H1 (cell line): ENCODE data around the gene COMT. TPM values are rescaled to one million over a fixed set of nuclear protein-coding genes. Genes with fewer than 3 reads are reported as not detected.

ENCODE experiments used
- CTCF ChIA-PET: fragments of 300-600 bp; sonication (Branson Sonifier 250); formaldehyde crosslinking; loops from one replicate; lab custom pipeline; 2021; ENCODE audit not compliant: partially characterized antibody; lab: Charles Lee
- POLR2A ChIA-PET: fragments of 300-600 bp; sonication (Branson Sonifier 250); formaldehyde crosslinking; loops from one replicate; lab custom pipeline; 2021; ENCODE audit warnings: inconsistent platforms; ENCODE audit not compliant: partially characterized antibody; lab: Charles Lee
- DNase-seq, 2 experiments: peaks; one replicate each; pipeline versions ENCODE4 v3.0.0 to v3.0.0-alpha.2; 2010 to 2022; ENCODE audit warnings: low spot score in 2 of 2, low read depth in 1 of 2, mixed read lengths in 1 of 2
- FAIRE-seq: peaks from 2 replicates; lab custom pipeline; 2011; peaks lifted over from hg19 to GRCh38; lab: Jason Lieb, UNC
- H2AFZ ChIP-seq: 2 replicates; pipeline ENCODE4 v1.8.1; 2012; ENCODE audit warnings: low read length, inconsistent platforms
- H2AK5ac ChIP-seq: 2 replicates; pipeline ENCODE4 v1.6.1; 2013; ENCODE audit warnings: low read depth, low read length
- H2BK120ac ChIP-seq: replicated peaks from 2 replicates; pipeline ENCODE3; 2013; ENCODE audit warnings: low read depth, low read length, inconsistent platforms
- H2BK12ac ChIP-seq: 2 replicates; pipeline ENCODE4 v1.6.1; 2013; ENCODE audit warnings: low read depth, low read length
- H2BK15ac ChIP-seq: 2 replicates; pipeline ENCODE4 v1.6.1; 2013; ENCODE audit warnings: low read length
- H2BK20ac ChIP-seq: 2 replicates; pipeline ENCODE4 v1.6.1; 2013; ENCODE audit warnings: low read length
- H2BK5ac ChIP-seq: 2 replicates; pipeline ENCODE4 v1.6.1; 2013; ENCODE audit warnings: low read depth, low read length
- H3K14ac ChIP-seq: 2 replicates; pipeline ENCODE4 v1.6.1; 2013; ENCODE audit warnings: inconsistent platforms; ENCODE audit not compliant: insufficient read length
- H3K18ac ChIP-seq: 2 replicates; pipeline ENCODE4 v1.6.1; 2013; ENCODE audit warnings: low read length; ENCODE audit errors: extremely low read depth
- H3K23ac ChIP-seq: 2 replicates; pipeline ENCODE4 v1.6.1; 2013; ENCODE audit warnings: inconsistent platforms; ENCODE audit not compliant: insufficient read length
- H3K23me2 ChIP-seq: 2 replicates; pipeline ENCODE4 v1.6.1; 2013; ENCODE audit warnings: low read depth, low read length
- H3K27ac ChIP-seq: 2 replicates; pipeline ENCODE4 v1.6.1; 2011; ENCODE audit warnings: low read depth, low read length, inconsistent platforms
- H3K27me3 ChIP-seq, 4 experiments: replicated peaks in 1 of 4; 1 replicate in 1 of 4; 2 replicates in 3 of 4; pipeline versions ENCODE4 v1.6.1 to v1.8.1; 2011 to 2013; ENCODE audit warnings: low read length in 3 of 4, mild to moderate bottlenecking in 3 of 4, inconsistent platforms in 2 of 4, mixed read lengths in 2 of 4, moderate library complexity in 1 of 4; ENCODE audit not compliant: control insufficient read depth in 3 of 4, insufficient read depth in 3 of 4; ENCODE audit errors: extremely low read depth in 1 of 4
- H3K36me3 ChIP-seq, 4 experiments: 2 replicates each; pipeline versions ENCODE4 v1.6.1 to v1.8.1; 2011 to 2013; ENCODE audit warnings: mild to moderate bottlenecking in 4 of 4, low read length in 3 of 4, moderate library complexity in 2 of 4, control low read depth in 1 of 4, inconsistent platforms in 1 of 4; ENCODE audit not compliant: insufficient read depth in 4 of 4, control insufficient read depth in 2 of 4
- H3K4ac ChIP-seq: replicated peaks from 2 replicates; pipeline ENCODE3; 2013; ENCODE audit warnings: low read length, low read depth, mixed read lengths, inconsistent platforms; ENCODE audit not compliant: insufficient read length
- H3K4me1 ChIP-seq, 4 experiments: replicated peaks in 1 of 4; 1 replicate in 1 of 4; 2 replicates in 3 of 4; pipeline versions ENCODE4 v1.6.1 to v1.8.1; 2011 to 2013; ENCODE audit warnings: low read length in 3 of 4, inconsistent platforms in 2 of 4, mixed read lengths in 1 of 4; ENCODE audit not compliant: insufficient read depth in 4 of 4, control insufficient read depth in 3 of 4
- H3K4me2 ChIP-seq, 2 experiments: 2 replicates each; pipeline versions ENCODE4 v1.6.1 to v1.8.1; 2011 to 2013; ENCODE audit warnings: low read depth in 2 of 2, low read length in 2 of 2, control low read depth in 1 of 2, inconsistent platforms in 1 of 2, mild to moderate bottlenecking in 1 of 2; ENCODE audit not compliant: insufficient read depth in 1 of 2
- H3K4me3 ChIP-seq, 4 experiments: fragments of 200-600, 300-600 bp in 1 of 4; sonication (generic), shearing (Covaris generic), sonication (Bioruptor Twin) in 1 of 4; 2 replicates each; pipeline versions ENCODE4 v1.5.1 to v1.8.1; 2011 to 2016; ENCODE audit warnings: low read length in 4 of 4, low read depth in 3 of 4, control low read depth in 2 of 4, inconsistent platforms in 2 of 4, mild to moderate bottlenecking in 2 of 4, mixed read lengths in 1 of 4, moderate library complexity in 1 of 4; ENCODE audit not compliant: insufficient read depth in 2 of 4; ENCODE audit errors: extremely low read depth in 1 of 4
- H3K56ac ChIP-seq: replicated peaks from 2 replicates; pipeline ENCODE3; 2013; ENCODE audit warnings: low read depth, mild to moderate bottlenecking, mixed read lengths, low read length, inconsistent platforms; ENCODE audit not compliant: insufficient read length
- H3K79me1 ChIP-seq: 2 replicates; pipeline ENCODE4 v1.6.1; 2013; ENCODE audit warnings: low read depth, low read length, control low read depth
- H3K79me2 ChIP-seq, 2 experiments: 2 replicates each; pipeline versions ENCODE4 v1.6.1 to v1.8.1; 2012 to 2013; ENCODE audit warnings: low read length in 2 of 2, mild to moderate bottlenecking in 2 of 2, inconsistent platforms in 1 of 2; ENCODE audit not compliant: insufficient read depth in 2 of 2, control insufficient read depth in 1 of 2
- H3K9ac ChIP-seq, 4 experiments: replicated peaks in 1 of 4; 1 replicate in 1 of 4; 2 replicates in 3 of 4; pipeline versions ENCODE4 v1.6.1 to v1.8.1; 2011 to 2013; ENCODE audit warnings: low read depth in 3 of 4, low read length in 3 of 4, control low read depth in 2 of 4, mild to moderate bottlenecking in 2 of 4, moderate library complexity in 2 of 4, inconsistent platforms in 1 of 4; ENCODE audit errors: extremely low read depth in 1 of 4
- H3K9me3 ChIP-seq, 2 experiments: 2 replicates each; pipeline versions ENCODE4 v1.6.1 to v1.8.1; 2012 to 2013; ENCODE audit warnings: mild to moderate bottlenecking in 2 of 2, moderate library complexity in 2 of 2, control low read depth in 1 of 2, inconsistent platforms in 1 of 2, low read depth in 1 of 2, low read length in 1 of 2, mixed read lengths in 1 of 2; ENCODE audit not compliant: insufficient read depth in 2 of 2
- H4K20me1 ChIP-seq, 2 experiments: replicated peaks in 1 of 2; 2 replicates each; pipeline versions ENCODE3 to v1.8.1; 2011 to 2013; ENCODE audit warnings: inconsistent platforms in 2 of 2, low read length in 2 of 2, mild to moderate bottlenecking in 1 of 2; ENCODE audit not compliant: insufficient read depth in 2 of 2, control insufficient read depth in 1 of 2
- H4K5ac ChIP-seq: 2 replicates; pipeline ENCODE4 v1.6.1; 2013; ENCODE audit warnings: low read length, low read depth, mixed read lengths, inconsistent platforms; ENCODE audit not compliant: insufficient read length
- H4K8ac ChIP-seq: 2 replicates; pipeline ENCODE4 v1.8.0; 2013; ENCODE audit warnings: mild to moderate bottlenecking, moderate library complexity, low read length, inconsistent platforms; ENCODE audit not compliant: insufficient read depth; ENCODE audit errors: extremely low read depth
- H4K91ac ChIP-seq: replicated peaks from 2 replicates; pipeline ENCODE3; 2013; ENCODE audit warnings: low read length, mixed read lengths, inconsistent platforms; ENCODE audit not compliant: insufficient read length
- EZH2 ChIP-seq: fragments of 200-600 bp; sonication (generic); IDR thresholded peaks from 2 replicates; pipeline ENCODE4 v1.7.1; 2012; ENCODE audit warnings: low read depth, mild to moderate bottlenecking, moderate library complexity, low read length, inconsistent platforms; ENCODE audit not compliant: severe bottlenecking
- GABPA ChIP-seq: IDR thresholded peaks from 2 replicates; pipeline ENCODE4 v1.6.1; 2011; ENCODE audit warnings: mild to moderate bottlenecking, low read length, moderate library complexity, borderline replicate concordance; ENCODE audit not compliant: insufficient read depth
- RXRA ChIP-seq: IDR thresholded peaks from 2 replicates; pipeline ENCODE4 v1.6.1; 2011; ENCODE audit warnings: low read depth, mild to moderate bottlenecking, low read length, moderate library complexity; ENCODE audit not compliant: insufficient read depth
- SIRT6 ChIP-seq: IDR thresholded peaks from one replicate; pipeline ENCODE4 v1.7.1; 2012; ENCODE audit warnings: low read length, inconsistent platforms
- WGBS, 2 experiments: shearing (Covaris generic) in 1 of 2; methylation state at CpG; one replicate each; pipeline versions ENCODE4 v1.1.6 to v1.1.7; 2013 to 2015; ENCODE audit warnings: low lambda C conversion rate in 2 of 2, mixed read lengths in 2 of 2, inconsistent platforms in 1 of 2, low coverage in 1 of 2, missing lambda C conversion rate in 1 of 2; ENCODE audit not compliant: insufficient replicate concordance in 2 of 2, insufficient coverage in 1 of 2, insufficient read length in 1 of 2; ENCODE audit errors: extremely low coverage in 1 of 2, missing lambda C conversion rate in 1 of 2; 5-methylcytosine and 5-hydroxymethylcytosine counted together
- polyA plus RNA-seq, 7 experiments: library from polyadenylated mRNA; depleted of rRNA in 3 of 7; stranded (reverse) in 5 of 7; unstranded in 2 of 7; fragments of >200 nt in 5 of 7; fragments of 200-250 nt in 2 of 7; gene quantifications; 1 replicate in 5 of 7; 2 replicates in 1 of 7; 4 replicates in 1 of 7; pipeline versions ENCODE4 v1.2.1 to v1.2.3, GENCODE V29; 2011 to 2013; ENCODE audit warnings: missing spikeins in 2 of 7, mixed read lengths in 2 of 7
- total RNA-seq: library from RNA; stranded (reverse); fragmentation: NEBNext Ultra II Directional; extraction: Animal tissue kit (Norgen Biotek cat#: 25700); gene quantifications from 2 replicates; pipeline ENCODE4 v1.2.1, GENCODE V29; 2021

COMT gene
- total and polyA plus RNA-seq, 2 of the 8 experiments (the other 6 are each of a cell fraction or from before 2014, with no cell fraction given) = 15.2 to 33.7 TPM

DNA sequence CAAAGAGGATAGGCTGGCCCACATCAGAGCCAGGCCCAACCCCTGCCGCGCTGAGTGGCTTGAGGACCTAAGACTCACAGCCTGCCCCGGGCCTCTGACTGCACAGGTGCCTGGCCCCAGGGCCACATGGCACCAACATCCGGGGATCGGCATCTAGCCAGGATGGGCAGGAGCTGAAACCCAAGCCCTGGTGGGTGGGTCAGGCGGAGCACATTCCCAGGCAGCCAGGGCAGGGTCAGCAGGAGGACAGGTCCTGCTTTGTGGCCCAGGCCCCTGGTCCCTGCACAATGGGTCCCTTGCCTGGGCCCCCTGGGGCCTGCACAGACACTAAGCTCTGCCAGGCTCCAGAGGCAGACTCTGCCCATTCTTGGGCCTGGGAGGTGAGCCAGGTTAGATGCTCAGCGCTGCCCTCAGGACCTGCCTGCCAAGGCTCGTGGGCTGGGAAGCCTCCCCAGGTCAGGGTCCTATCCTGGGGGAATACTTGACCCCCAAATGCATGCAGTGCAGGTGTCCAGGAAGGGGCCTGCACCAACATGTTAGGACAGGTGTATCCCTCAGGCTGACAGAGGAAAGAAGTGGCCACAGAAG, 41.5 kb downstream of the COMT start:
- no peak overlapping the region for H2BK20ac ChIP-seq
- H2BK12ac ChIP-seq = no peak overlapping the region
- no peak overlapping the region for H3K9ac ChIP-seq
- H3K27me3 ChIP-seq = no peaks in the 10 kb centered on the region
- peaks cover 0 to 13% (median 9%) of the 10 kb centered on the region in 4 experiments; a peak in 5 of 7 replicates for H3K4me1 ChIP-seq
- H3K56ac ChIP-seq = no peak overlapping the region
- no peak overlapping the region for H3K18ac ChIP-seq
- no peak overlapping the region for H4K8ac ChIP-seq
- FAIRE-seq (no peak), DNase-seq (no peak)
- no peak overlapping the region for H4K5ac ChIP-seq
- POLR2A ChIA-PET = no interaction called here
- H4K20me1 ChIP-seq = peaks cover 10 to 26% of the 10 kb centered on the region in 2 experiments
- no peak overlapping the region for H3K14ac ChIP-seq
- H3K4me3 ChIP-seq = no peak overlapping the region
- no peak overlapping the region for H3K4ac ChIP-seq
- TF ChIP-seq EZH2 (no peak), SIRT6 (no peak), RXRA (no peak), GABPA (no peak)
- no peaks in the 10 kb centered on the region for H3K9me3 ChIP-seq
- CTCF ChIA-PET = interaction anchor here (0.7 to 2.3 kb wide), 7 partner anchors 8 to 33 kb away, joined by 3 to 9 read pairs (median 3); no protein-coding TSS in a partner anchor
- no peak overlapping the region for H3K4me2 ChIP-seq
- no peak overlapping the region for H2BK5ac ChIP-seq
- H2AK5ac ChIP-seq = no peak overlapping the region
- H3K79me2 ChIP-seq = peaks cover 0 to 8% of the 10 kb centered on the region in 2 experiments; a peak in 1 of 4 replicates
- H3K79me1 ChIP-seq = peaks cover 24% of the 10 kb centered on the region
- peaks cover 4% of the 10 kb centered on the region; the same call in 1 of the 2 replicates for H3K23me2 ChIP-seq
- WGBS, 2 experiments = 95% methylated on average over 7 of the region's 8 CpGs; no CpG with 5 or more reads in 1 of the 2 experiments
- no peak overlapping the region for H2BK120ac ChIP-seq
- H3K36me3 ChIP-seq = peaks cover 2 to 28% (median 8%) of the 10 kb centered on the region in 4 experiments; a peak in 7 of 8 replicates
- H2BK15ac ChIP-seq = no peak overlapping the region
- no peak overlapping the region for H3K23ac ChIP-seq
- no peak overlapping the region; the same call in 1 of the 2 replicates for H3K27ac ChIP-seq
- H2AFZ ChIP-seq = no peak overlapping the region
- no peak overlapping the region for H4K91ac ChIP-seq
